HCT116 (cell line): ENCODE data around the gene AADACL3. TPM values are rescaled to one million over a fixed set of nuclear protein-coding genes. Genes with fewer than 3 reads are reported as not detected.

Source experiments
- ATAC-seq: fragments of 200-7000 bp; cut with Tn5 transposase; 2 replicates; pipeline ENCODE4 v1.9.1; 2020; ENCODE audit warnings: mild to moderate bottlenecking, moderate library complexity
- BruUV-seq: library from RNA; stranded (reverse); fragments of 400-500 nt; replicated peaks from 2 replicates; lab custom pipeline; 2021; lab: Mats Ljungman, UMichigan
- CTCF ChIA-PET: fragments of 300-600 bp; sonication (Branson Sonifier 250); formaldehyde crosslinking; loops from one replicate; lab custom pipeline; 2021; ENCODE audit warnings: antibody characterized with exemption; lab: Charles Lee
- POLR2A ChIA-PET: fragments of 300-600, 350-600 bp; sonication (Branson Sonifier 250); formaldehyde crosslinking; loops from one replicate; lab custom pipeline; 2021; ENCODE audit warnings: antibody characterized with exemption; lab: Charles Lee
- RAD21 ChIA-PET, 2 experiments: fragments of 300-600 bp; sonication (Branson Sonifier 250); formaldehyde crosslinking; loops; one replicate each; lab custom pipeline; 2023; ENCODE audit warnings: low total read pairs in 2 of 2; ENCODE audit not compliant: uncharacterized antibody in 2 of 2, unreplicated experiment in 2 of 2, low non-redundant PET in 1 of 2; lab: Charles Lee
- DNase-seq: peaks from one replicate; pipeline ENCODE4 v3.0.0-alpha.2; 2010; ENCODE audit warnings: low read depth, low spot score
- H2AFZ ChIP-seq: fragments of 200-600 bp; shearing (Covaris generic), sonication (generic); 2 replicates; pipeline ENCODE4 v1.6.1; 2017; ENCODE audit warnings: low read depth, mixed run types, mixed read lengths, antibody characterized with exemption, low read length; ENCODE audit not compliant: poor library complexity, severe bottlenecking
- H3K27ac ChIP-seq: 2 replicates; pipeline ENCODE4 v1.5.1; 2012; ENCODE audit warnings: low read depth, low read length
- H3K27me3 ChIP-seq: fragments of 200-600 bp; sonication (generic); 2 replicates; pipeline ENCODE4 v1.6.1; 2016; ENCODE audit warnings: mixed run types, low read length, mixed read lengths; ENCODE audit not compliant: insufficient read depth
- H3K36me3 ChIP-seq, 2 experiments: fragments of 200-500 bp in 1 of 2; fragments of 200-600 bp in 1 of 2; sonication (Bioruptor generic) in 1 of 2; sonication (generic) in 1 of 2; 2 replicates each; pipeline versions ENCODE4 v1.5.1 to v1.6.1; 2014 to 2016; ENCODE audit warnings: low read length in 2 of 2, inconsistent platforms in 1 of 2, mixed read lengths in 1 of 2, mixed run types in 1 of 2; ENCODE audit not compliant: insufficient read depth in 2 of 2, control insufficient read depth in 1 of 2
- H3K4me1 ChIP-seq, 2 experiments: fragments of 200-600 bp in 1 of 2; sonication (generic) in 1 of 2; 2 replicates each; pipeline versions ENCODE4 v1.5.1 to v1.6.1; 2012 to 2017; ENCODE audit warnings: low read length in 2 of 2, inconsistent platforms in 1 of 2, mild to moderate bottlenecking in 1 of 2, mixed read lengths in 1 of 2, mixed run types in 1 of 2, moderate library complexity in 1 of 2; ENCODE audit not compliant: insufficient read depth in 2 of 2, control insufficient read depth in 1 of 2
- H3K4me2 ChIP-seq: fragments of 200-600 bp; sonication (generic); 2 replicates; pipeline ENCODE4 v1.6.1; 2017; ENCODE audit warnings: mixed run types, low read length, mixed read lengths
- H3K4me3 ChIP-seq, 2 experiments: fragments of 200-600 bp in 1 of 2; sonication (generic) in 1 of 2; replicated peaks in 1 of 2; 2 replicates each; pipeline ENCODE4 v1.5.1; 2011 to 2016; ENCODE audit warnings: low read length in 2 of 2, control low read depth in 1 of 2, low read depth in 1 of 2, mild to moderate bottlenecking in 1 of 2, mixed read lengths in 1 of 2, mixed run types in 1 of 2
- H3K79me2 ChIP-seq: fragments of 200-600 bp; sonication (generic); 2 replicates; pipeline ENCODE4 v1.6.1; 2017; ENCODE audit warnings: mild to moderate bottlenecking, mixed run types, low read length, moderate library complexity, mixed read lengths; ENCODE audit not compliant: insufficient read depth
- H3K9ac ChIP-seq: fragments of 200-600 bp; sonication (generic); 2 replicates; pipeline ENCODE4 v1.6.1; 2016; ENCODE audit warnings: low read length, mixed read lengths
- H3K9me2 ChIP-seq: fragments of 200-600 bp; sonication (generic), shearing (Covaris generic); 2 replicates; pipeline ENCODE4 v1.6.1; 2017; ENCODE audit warnings: mixed run types, mild to moderate bottlenecking, moderate library complexity; ENCODE audit not compliant: insufficient read depth
- H3K9me3 ChIP-seq, 2 experiments: fragments of 200-500 bp in 1 of 2; fragments of 200-600 bp in 1 of 2; sonication (Bioruptor generic) in 1 of 2; sonication (generic) in 1 of 2; 2 replicates each; pipeline ENCODE4 v1.6.1; 2014 to 2017; ENCODE audit warnings: low read length in 2 of 2, mixed read lengths in 2 of 2, inconsistent platforms in 1 of 2, low read depth in 1 of 2, mild to moderate bottlenecking in 1 of 2, mixed run types in 1 of 2, moderate library complexity in 1 of 2; ENCODE audit not compliant: control insufficient read depth in 1 of 2, insufficient read depth in 1 of 2
- H4K20me1 ChIP-seq: fragments of 200-600 bp; sonication (generic), shearing (Covaris generic); 2 replicates; pipeline ENCODE4 v1.6.1; 2017; ENCODE audit warnings: mixed run types, mild to moderate bottlenecking, moderate library complexity; ENCODE audit not compliant: insufficient read depth
- ATF3 ChIP-seq: IDR thresholded peaks from 2 replicates; pipeline ENCODE4 v1.6.1; 2012
- CBX3 ChIP-seq: IDR thresholded peaks from 2 replicates; pipeline ENCODE4 v1.6.1; 2012; ENCODE audit warnings: low read depth
- CEBPB ChIP-seq: IDR thresholded peaks from 2 replicates; pipeline ENCODE4 v1.6.1; 2012; ENCODE audit warnings: low read depth
- CTCF ChIP-seq, 3 experiments: fragments of 200-600 bp in 1 of 3; sonication (generic) in 1 of 3; IDR thresholded peaks in 2 of 3; conservative IDR thresholded peaks in 1 of 3; 2 replicates each; pipeline ENCODE4 v1.5.1; 2012 to 2017; ENCODE audit warnings: low read depth in 2 of 3, low read length in 2 of 3, antibody characterized with exemption in 1 of 3, borderline replicate concordance in 1 of 3, control low read depth in 1 of 3, mild to moderate bottlenecking in 1 of 3, mixed read lengths in 1 of 3, mixed run types in 1 of 3, moderate library complexity in 1 of 3; ENCODE audit not compliant: insufficient read depth in 1 of 3
- EGR1 ChIP-seq: IDR thresholded peaks from 2 replicates; pipeline ENCODE4 v1.6.1; 2012; ENCODE audit warnings: low read depth
- ELF1 ChIP-seq: IDR thresholded peaks from 2 replicates; pipeline ENCODE4 v1.6.1; 2012; ENCODE audit warnings: low read depth, borderline replicate concordance
- EZH2 ChIP-seq: fragments of 200-600 bp; sonication (generic); IDR thresholded peaks from 2 replicates; pipeline ENCODE4 v1.6.1; 2017; ENCODE audit warnings: antibody characterized with exemption, mixed run types
- JUND ChIP-seq: IDR thresholded peaks from 2 replicates; pipeline ENCODE4 v1.6.1; 2012
- POLR2A ChIP-seq: IDR thresholded peaks from 2 replicates; pipeline ENCODE4 v1.7.0; 2011; ENCODE audit warnings: borderline replicate concordance; ENCODE audit not compliant: insufficient read depth, insufficient read length; ENCODE audit errors: extremely low read depth
- POLR2AphosphoS5 ChIP-seq: IDR thresholded peaks from 2 replicates; pipeline ENCODE4 v1.6.1; 2011; ENCODE audit warnings: mild to moderate bottlenecking, low read depth, low read length, moderate library complexity
- RAD21 ChIP-seq: IDR thresholded peaks from 2 replicates; pipeline ENCODE4 v1.6.1; 2012; ENCODE audit warnings: low read depth, mild to moderate bottlenecking
- SIN3A ChIP-seq: IDR thresholded peaks from 2 replicates; pipeline ENCODE4 v1.6.1; 2012; ENCODE audit warnings: low read depth
- SRF ChIP-seq: IDR thresholded peaks from 2 replicates; pipeline ENCODE4 v1.6.1; 2012; ENCODE audit warnings: low read depth
- intact Hi-C: fragments of 100-400 bp; cut with micrococcal nuclease; formaldehyde crosslinking; loops from 2 replicates; pipeline ENCODE4 v1.10.0; 2022
- total RNA-seq: library from RNA; stranded (reverse); gene quantifications from one replicate; pipeline ENCODE4 v1.2.1, GENCODE V29; 2021; ENCODE audit not compliant: unreplicated experiment
- TF ChIP-seq, protein P1 (sequence below): IDR thresholded peaks from 2 replicates; pipeline ENCODE4 v1.6.1; 2012; ENCODE audit warnings: low read depth

Gene AADACL3
- total RNA-seq, 1 experiment from 2014 or later, result not detected

DNA sequence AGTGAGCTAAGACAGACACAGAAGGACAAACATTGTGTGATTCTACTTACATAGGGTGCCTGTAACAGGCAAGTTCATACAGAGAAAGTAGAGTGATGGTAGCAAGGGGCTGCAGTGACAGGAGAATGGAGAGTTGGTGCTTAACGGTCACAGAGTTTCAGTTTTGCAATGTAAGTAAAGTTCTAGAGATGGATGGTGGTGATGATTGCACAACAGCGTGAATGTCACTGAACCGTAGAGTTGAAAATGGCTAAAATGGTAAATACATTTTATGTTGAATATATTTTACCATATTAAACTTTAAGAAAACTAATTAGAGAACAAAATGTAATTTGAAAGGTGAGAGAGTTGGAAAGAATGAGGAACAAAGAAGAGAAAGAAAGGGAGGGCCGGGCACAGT lies 38.8 kb downstream of the AADACL3 start:
- peaks cover 13% of the 10 kb centered on the region for H3K27me3 ChIP-seq
- BruUV-seq, result no TSS peak
- H3K4me3 ChIP-seq, result no peak overlapping the region
- no peak overlapping the region for H2AFZ ChIP-seq
- TF ChIP-seq ATF3 (no peak), SRF (no peak), POLR2AphosphoS5 (no peak), EGR1 (no peak), EZH2 (no peak), CEBPB (no peak), SIN3A (no peak), JUND (no peak), POLR2A (no peak), CTCF (IDR thresholded peaks at IDR 0.05 in 2 of 3, conservative IDR thresholded peaks at IDR 0.05 in 1 of 3; ENCODE audit: borderline replicate concordance in 1 of 3, insufficient read depth in 1 of 3, low read depth in 2 of 3, low read length in 2 of 3) (no peak), ELF1 (no peak), RAD21 (no peak), CBX3 (no peak)
- TF ChIP-seq, protein P1, sequence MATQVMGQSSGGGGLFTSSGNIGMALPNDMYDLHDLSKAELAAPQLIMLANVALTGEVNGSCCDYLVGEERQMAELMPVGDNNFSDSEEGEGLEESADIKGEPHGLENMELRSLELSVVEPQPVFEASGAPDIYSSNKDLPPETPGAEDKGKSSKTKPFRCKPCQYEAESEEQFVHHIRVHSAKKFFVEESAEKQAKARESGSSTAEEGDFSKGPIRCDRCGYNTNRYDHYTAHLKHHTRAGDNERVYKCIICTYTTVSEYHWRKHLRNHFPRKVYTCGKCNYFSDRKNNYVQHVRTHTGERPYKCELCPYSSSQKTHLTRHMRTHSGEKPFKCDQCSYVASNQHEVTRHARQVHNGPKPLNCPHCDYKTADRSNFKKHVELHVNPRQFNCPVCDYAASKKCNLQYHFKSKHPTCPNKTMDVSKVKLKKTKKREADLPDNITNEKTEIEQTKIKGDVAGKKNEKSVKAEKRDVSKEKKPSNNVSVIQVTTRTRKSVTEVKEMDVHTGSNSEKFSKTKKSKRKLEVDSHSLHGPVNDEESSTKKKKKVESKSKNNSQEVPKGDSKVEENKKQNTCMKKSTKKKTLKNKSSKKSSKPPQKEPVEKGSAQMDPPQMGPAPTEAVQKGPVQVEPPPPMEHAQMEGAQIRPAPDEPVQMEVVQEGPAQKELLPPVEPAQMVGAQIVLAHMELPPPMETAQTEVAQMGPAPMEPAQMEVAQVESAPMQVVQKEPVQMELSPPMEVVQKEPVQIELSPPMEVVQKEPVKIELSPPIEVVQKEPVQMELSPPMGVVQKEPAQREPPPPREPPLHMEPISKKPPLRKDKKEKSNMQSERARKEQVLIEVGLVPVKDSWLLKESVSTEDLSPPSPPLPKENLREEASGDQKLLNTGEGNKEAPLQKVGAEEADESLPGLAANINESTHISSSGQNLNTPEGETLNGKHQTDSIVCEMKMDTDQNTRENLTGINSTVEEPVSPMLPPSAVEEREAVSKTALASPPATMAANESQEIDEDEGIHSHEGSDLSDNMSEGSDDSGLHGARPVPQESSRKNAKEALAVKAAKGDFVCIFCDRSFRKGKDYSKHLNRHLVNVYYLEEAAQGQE, result no peak
- H3K4me2 ChIP-seq, result no peak overlapping the region
- H3K9ac ChIP-seq, result no peak overlapping the region
- no peak overlapping the region for H3K27ac ChIP-seq
- DNase-seq, result no peak
- no peaks in the 10 kb centered on the region for H3K36me3 ChIP-seq
- H3K79me2 ChIP-seq, result no peaks in the 10 kb centered on the region
- no peak for ATAC-seq
- RAD21 ChIA-PET, result no interaction called here
- CTCF ChIA-PET, result no interaction called here
- no peaks in the 10 kb centered on the region for H4K20me1 ChIP-seq
- H3K4me1 ChIP-seq, result no peaks in the 10 kb centered on the region
- H3K9me2 ChIP-seq, result no peaks in the 10 kb centered on the region
- H3K9me3 ChIP-seq, result no peaks in the 10 kb centered on the region
- intact Hi-C loops, result no loop called here
- POLR2A ChIA-PET, result no interaction called here
